Smooth muscle cell (in vitro differentiated cells): ENCODE data around the gene AMBRA1. TPM values are rescaled to one million over a fixed set of nuclear protein-coding genes. Genes with fewer than 3 reads are reported as not detected.

Experiments
- DNase-seq: peaks from one replicate; lab custom pipeline; 2025; ENCODE audit not compliant: unreplicated experiment; lab: John Stamatoyannopoulos, UW
- H2AFZ ChIP-seq: fragments of 200-600 bp; sonication (generic); 2 replicates; pipeline ENCODE4 v1.6.0; 2016; ENCODE audit warnings: antibody characterized with exemption, low read depth, mild to moderate bottlenecking
- H3F3A ChIP-seq: fragments of 200-600 bp; sonication (generic); 2 replicates; pipeline ENCODE4 v1.6.0; 2017; ENCODE audit warnings: antibody characterized with exemption, low read depth
- H3K27ac ChIP-seq: fragments of 200-600 bp; sonication (generic); 2 replicates; pipeline ENCODE4 v1.5.1; 2016; ENCODE audit warnings: low read depth, mild to moderate bottlenecking
- H3K27me3 ChIP-seq: fragments of 200-600 bp; sonication (generic); 2 replicates; pipeline ENCODE4 v1.6.1; 2016; ENCODE audit warnings: low read depth, mild to moderate bottlenecking
- H3K36me3 ChIP-seq: fragments of 200-600 bp; sonication (generic); 2 replicates; pipeline ENCODE4 v1.5.1; 2016; ENCODE audit warnings: low read depth
- H3K4me1 ChIP-seq: fragments of 200-600 bp; sonication (generic); 2 replicates; pipeline ENCODE4 v1.5.1; 2016; ENCODE audit warnings: low read depth
- H3K4me2 ChIP-seq: fragments of 200-600 bp; sonication (generic); 2 replicates; pipeline ENCODE4 v1.6.0; 2016; ENCODE audit warnings: mild to moderate bottlenecking
- H3K4me3 ChIP-seq: fragments of 200-600 bp; sonication (generic); 2 replicates; pipeline ENCODE4 v1.5.1; 2016; ENCODE audit warnings: mild to moderate bottlenecking
- H3K79me2 ChIP-seq: fragments of 200-600 bp; sonication (generic); 2 replicates; pipeline ENCODE4 v1.6.0; 2016; ENCODE audit warnings: low read depth, mild to moderate bottlenecking
- H3K9ac ChIP-seq: fragments of 200-600 bp; sonication (generic); 2 replicates; pipeline ENCODE4 v1.6.0; 2016; ENCODE audit warnings: low read depth
- H3K9me3 ChIP-seq: fragments of 200-600 bp; sonication (generic); replicated peaks from 2 replicates; pipeline ENCODE4 v1.5.1; 2016; ENCODE audit warnings: low read depth
- H4K20me1 ChIP-seq: fragments of 200-600 bp; sonication (generic); 2 replicates; pipeline ENCODE4 v1.6.0; 2016; ENCODE audit warnings: low read depth
- WGBS: methylation state at CpG from one replicate; pipeline ENCODE4 v1.1.7; 2016; ENCODE audit warnings: low lambda C conversion rate; 5-methylcytosine and 5-hydroxymethylcytosine counted together
- polyA plus RNA-seq: library from polyadenylated mRNA; unstranded; fragments of >200 nt; fragmentation: Nextera tagmentation; extraction: Ambion mirVana; gene quantifications from 2 replicates; pipeline ENCODE4 v1.2.1, GENCODE V29; 2016
- total RNA-seq: library from RNA; depleted of rRNA; stranded (reverse); fragments of >200 nt; gene quantifications from 2 replicates; pipeline ENCODE4 v1.2.3, GENCODE V29; 2014
- TF ChIP-seq, protein P1 (sequence below): fragments of 200-600 bp; sonication (generic); IDR thresholded peaks from 2 replicates; pipeline ENCODE4 v1.5.1; 2017; ENCODE audit warnings: borderline replicate concordance, mild to moderate bottlenecking, antibody characterized with exemption; ENCODE audit not compliant: insufficient read depth, poor library complexity, severe bottlenecking

AMBRA1 gene
- total and polyA plus RNA-seq, 2 experiments from 2014 or later = 10.3 to 38.3 TPM

DNA sequence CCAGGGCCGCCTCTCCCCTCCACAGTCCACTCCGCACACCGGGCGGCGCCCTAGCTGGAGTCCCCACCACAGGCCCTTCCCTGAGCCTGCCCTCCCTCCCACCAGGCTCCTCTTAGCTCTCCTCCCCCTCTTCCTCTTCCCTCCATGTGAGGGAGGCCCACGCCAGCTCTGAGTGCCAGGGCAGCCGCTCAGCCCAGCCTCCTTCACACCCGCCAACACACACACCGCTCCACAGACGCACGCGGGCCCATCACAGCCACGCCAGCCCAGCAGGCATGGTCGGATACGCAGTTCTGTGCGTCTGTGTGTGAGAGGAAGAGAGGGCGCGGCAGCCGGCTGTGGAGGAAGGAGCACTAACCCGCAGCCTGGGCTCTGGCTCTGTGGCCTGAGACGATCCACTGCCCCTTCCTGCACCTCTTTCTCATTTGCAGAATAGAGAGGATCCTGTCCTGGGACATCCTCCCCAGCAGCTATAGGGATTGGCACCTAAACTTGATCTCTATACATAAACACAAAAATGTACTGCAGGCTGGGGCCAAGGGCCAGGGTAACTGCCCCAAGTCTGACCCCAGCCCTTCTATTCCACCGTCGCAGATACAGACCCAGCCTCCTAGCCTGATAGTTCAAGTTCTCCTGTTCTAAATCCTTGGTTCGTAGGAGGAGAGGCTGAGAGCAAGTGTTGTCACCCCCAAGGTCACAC, 205.8 kb downstream of the AMBRA1 start:
- Histone ChIP-seq H3K4me2 (no peak overlapping the region), H3K79me2 (no peaks in the 10 kb centered on the region), H3K4me3 (no peak overlapping the region), H3K27ac (no peak overlapping the region), H3K9me3 (no peaks in the 10 kb centered on the region), H3K36me3 (no peaks in the 10 kb centered on the region), H3K9ac (no peak overlapping the region), H3K4me1 (peaks cover 18% of the 10 kb centered on the region), H3K27me3 (peaks cover 34% of the 10 kb centered on the region), H3F3A (no peaks in the 10 kb centered on the region), H2AFZ (no peak overlapping the region), H4K20me1 (peaks cover 23% of the 10 kb centered on the region)
- no peak for DNase-seq
- WGBS = 53% methylated on average over 23 of the region's 24 CpGs
- TF ChIP-seq, protein P1, sequence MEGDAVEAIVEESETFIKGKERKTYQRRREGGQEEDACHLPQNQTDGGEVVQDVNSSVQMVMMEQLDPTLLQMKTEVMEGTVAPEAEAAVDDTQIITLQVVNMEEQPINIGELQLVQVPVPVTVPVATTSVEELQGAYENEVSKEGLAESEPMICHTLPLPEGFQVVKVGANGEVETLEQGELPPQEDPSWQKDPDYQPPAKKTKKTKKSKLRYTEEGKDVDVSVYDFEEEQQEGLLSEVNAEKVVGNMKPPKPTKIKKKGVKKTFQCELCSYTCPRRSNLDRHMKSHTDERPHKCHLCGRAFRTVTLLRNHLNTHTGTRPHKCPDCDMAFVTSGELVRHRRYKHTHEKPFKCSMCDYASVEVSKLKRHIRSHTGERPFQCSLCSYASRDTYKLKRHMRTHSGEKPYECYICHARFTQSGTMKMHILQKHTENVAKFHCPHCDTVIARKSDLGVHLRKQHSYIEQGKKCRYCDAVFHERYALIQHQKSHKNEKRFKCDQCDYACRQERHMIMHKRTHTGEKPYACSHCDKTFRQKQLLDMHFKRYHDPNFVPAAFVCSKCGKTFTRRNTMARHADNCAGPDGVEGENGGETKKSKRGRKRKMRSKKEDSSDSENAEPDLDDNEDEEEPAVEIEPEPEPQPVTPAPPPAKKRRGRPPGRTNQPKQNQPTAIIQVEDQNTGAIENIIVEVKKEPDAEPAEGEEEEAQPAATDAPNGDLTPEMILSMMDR = no peak

DNA sequence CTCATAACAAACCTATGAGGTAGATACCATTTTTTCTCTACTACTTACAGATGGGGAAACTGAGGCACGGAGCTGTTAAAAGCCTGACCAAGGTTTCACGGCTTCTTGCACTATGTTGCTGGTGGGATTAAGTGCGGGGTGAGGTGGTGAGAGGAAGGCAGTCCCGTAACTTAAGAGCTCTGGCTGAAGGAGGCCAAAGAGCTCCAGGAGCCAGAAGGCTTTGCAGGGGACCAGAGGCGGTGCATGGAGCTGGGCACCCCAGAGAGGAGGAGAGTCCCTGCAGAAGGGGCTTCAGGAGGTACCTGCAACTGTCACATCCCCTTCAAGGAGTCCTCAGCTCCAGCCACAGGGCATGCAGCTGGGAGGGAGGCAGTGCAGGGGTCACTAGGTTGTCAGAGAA, 206.4 kb downstream of the AMBRA1 start:
- peaks cover 21% of the 10 kb centered on the region for H3K4me1 ChIP-seq
- no peak overlapping the region for H3K27ac ChIP-seq
- no peak overlapping the region for H3K4me2 ChIP-seq
- DNase-seq = no peak
- H3K9me3 ChIP-seq = no peaks in the 10 kb centered on the region
- no peaks in the 10 kb centered on the region for H3F3A ChIP-seq
- no peaks in the 10 kb centered on the region for H3K79me2 ChIP-seq
- no peak overlapping the region for H3K9ac ChIP-seq
- H4K20me1 ChIP-seq = peaks cover 25% of the 10 kb centered on the region
- peaks cover 34% of the 10 kb centered on the region for H3K27me3 ChIP-seq
- WGBS = 83% methylated on average over 5 of the region's 5 CpGs
- no peak overlapping the region for H2AFZ ChIP-seq
- TF ChIP-seq, protein P1 = no peak
- H3K4me3 ChIP-seq = no peak overlapping the region
- H3K36me3 ChIP-seq = no peaks in the 10 kb centered on the region

DNA sequence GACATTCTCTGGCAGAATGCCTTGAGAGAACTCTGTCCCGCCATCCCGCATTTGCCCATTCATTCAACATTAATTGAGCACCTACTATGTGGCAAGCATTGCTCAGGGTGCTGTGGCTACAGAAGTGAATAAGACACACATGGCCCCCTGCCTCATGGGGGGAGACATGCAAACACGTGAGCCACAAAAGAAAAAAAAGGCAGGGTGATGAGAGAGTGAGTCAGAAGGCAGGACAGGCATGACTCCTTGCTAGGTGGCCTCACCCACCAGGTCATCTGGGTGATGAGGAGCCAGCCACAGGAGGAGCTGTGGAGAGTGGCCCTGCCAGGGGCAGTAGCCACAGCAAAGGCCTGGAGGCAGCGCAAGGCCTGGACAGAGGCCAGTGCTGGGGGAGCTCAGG, 207.1 kb downstream of the AMBRA1 start:
- Histone ChIP-seq H4K20me1 (peaks cover 26% of the 10 kb centered on the region), H3F3A (no peaks in the 10 kb centered on the region), H3K4me1 (peaks cover 22% of the 10 kb centered on the region), H3K4me3 (no peak overlapping the region), H3K79me2 (no peaks in the 10 kb centered on the region), H3K4me2 (no peak overlapping the region), H3K27me3 (peaks cover 34% of the 10 kb centered on the region), H3K9me3 (no peaks in the 10 kb centered on the region), H3K27ac (no peak overlapping the region), H2AFZ (no peak overlapping the region), H3K9ac (no peak overlapping the region), H3K36me3 (no peaks in the 10 kb centered on the region)
- WGBS = 88% methylated on average over 4 of the region's 4 CpGs
- TF ChIP-seq, protein P1 = no peak
- DNase-seq = no peak
